GM12878 (cell line): ENCODE results near the gene TRIM8. TPM values are rescaled to one million over a fixed set of nuclear protein-coding genes. Genes with fewer than 3 reads are reported as not detected.

Experiments used
- ATAC-seq: fragments of 200-7000 bp; cut with Tn5 transposase; 3 replicates; pipeline ENCODE4 v1.9.1; 2020; ENCODE audit warnings: mild to moderate bottlenecking, moderate library complexity
- BruUV-seq: library from RNA; stranded (reverse); fragments of 400-500 nt; replicated peaks from 2 replicates; lab custom pipeline; 2021; lab: Mats Ljungman, UMichigan
- CTCF ChIA-PET: fragments of 300-600 bp; sonication (Branson Sonifier 250); formaldehyde crosslinking; extraction: SDS; loops from one replicate; lab custom pipeline; 2021; ENCODE audit warnings: inconsistent platforms; lab: Yijun Ruan, JAX
- POLR2A ChIA-PET: fragments of 350-600 bp; formaldehyde crosslinking; extraction: SDS; loops from one replicate; lab custom pipeline; 2021; ENCODE audit warnings: inconsistent platforms; lab: Charles Lee
- RAD21 ChIA-PET: fragments of 300-600 bp; sonication (Branson Sonifier 250); formaldehyde crosslinking; loops from one replicate; lab custom pipeline; 2023; ENCODE audit warnings: antibody characterized with exemption; ENCODE audit not compliant: unreplicated experiment; lab: Charles Lee
- SMC1A ChIA-PET: fragments of 300-600 bp; sonication (Branson Sonifier 250); formaldehyde crosslinking; loops from one replicate; lab custom pipeline; 2023; ENCODE audit not compliant: unreplicated experiment, uncharacterized antibody; lab: Charles Lee
- DNase-seq: peaks from one replicate; pipeline ENCODE4 v3.0.0-alpha.2; 2011; ENCODE audit warnings: low read depth, low spot score
- FAIRE-seq: peaks from 3 replicates; lab custom pipeline; 2011; peaks lifted over from hg19 to GRCh38; lab: Jason Lieb, UNC
- H2AFZ ChIP-seq: 2 replicates; pipeline ENCODE4 v1.6.0; 2011; ENCODE audit warnings: low read depth, low read length, control low read depth; ENCODE audit not compliant: control insufficient read depth
- H3K27ac ChIP-seq: 2 replicates; pipeline ENCODE4 v1.5.1; 2011; ENCODE audit warnings: control low read depth; ENCODE audit not compliant: control insufficient read depth, insufficient read depth
- H3K27me3 ChIP-seq, 2 experiments: replicated peaks in 1 of 2; 2 replicates each; pipeline versions ENCODE4 v1.6.0 to v1.6.1; 2011; ENCODE audit warnings: low read length in 1 of 2; ENCODE audit not compliant: control insufficient read depth in 2 of 2, insufficient read depth in 2 of 2
- H3K36me3 ChIP-seq, 2 experiments: 2 replicates each; pipeline ENCODE4 v1.5.1; 2011; ENCODE audit warnings: low read length in 1 of 2; ENCODE audit not compliant: control insufficient read depth in 2 of 2, insufficient read depth in 2 of 2
- H3K4me1 ChIP-seq: 2 replicates; pipeline ENCODE4 v1.6.1; 2011; ENCODE audit warnings: mild to moderate bottlenecking, low read length, moderate library complexity, mixed read lengths; ENCODE audit not compliant: control insufficient read depth, insufficient read depth
- H3K4me2 ChIP-seq: 2 replicates; pipeline ENCODE4 v1.6.0; 2011; ENCODE audit warnings: control low read depth; ENCODE audit not compliant: control insufficient read depth, insufficient read depth
- H3K4me3 ChIP-seq: fragments of 200-600 bp; sonication (generic); 2 replicates; pipeline ENCODE4 v1.5.1; 2016
- H3K79me2 ChIP-seq: 2 replicates; pipeline ENCODE4 v1.6.0; 2011; ENCODE audit warnings: low read length; ENCODE audit not compliant: control insufficient read depth, insufficient read depth
- H3K9ac ChIP-seq: 2 replicates; pipeline ENCODE4 v1.8.0; 2011; ENCODE audit warnings: low read length, control low read depth, mixed read lengths; ENCODE audit not compliant: control insufficient read depth, insufficient read depth
- H3K9me3 ChIP-seq: replicated peaks from 3 replicates; pipeline ENCODE4 v1.5.1; 2011; ENCODE audit warnings: mild to moderate bottlenecking, low read length; ENCODE audit not compliant: control insufficient read depth, insufficient read depth
- H4K20me1 ChIP-seq: 2 replicates; pipeline ENCODE4 v1.6.0; 2011; ENCODE audit not compliant: control insufficient read depth, insufficient read depth
- CEBPZ ChIP-seq: fragments of 150-350 bp; IDR thresholded peaks from 2 replicates; pipeline ENCODE4 v1.6.1; 2016; ENCODE audit warnings: low read depth, low read length
- MEF2A ChIP-seq: IDR thresholded peaks from 2 replicates; pipeline ENCODE4 v1.6.1; 2011; ENCODE audit warnings: low read depth, mild to moderate bottlenecking, low read length, moderate library complexity; ENCODE audit not compliant: insufficient read depth
- NBN ChIP-seq: fragments of 450-650 bp; IDR thresholded peaks from 2 replicates; pipeline ENCODE4 v1.6.1; 2016
- PML ChIP-seq: IDR thresholded peaks from 2 replicates; pipeline ENCODE4 v1.6.1; 2012; ENCODE audit warnings: low read length, inconsistent platforms
- POLR2AphosphoS2 ChIP-seq: IDR thresholded peaks from 2 replicates; pipeline ENCODE4 v1.6.1; 2011; ENCODE audit warnings: low read depth, mild to moderate bottlenecking, low read length, improper control_type of control experiment, moderate library complexity
- STAT3 ChIP-seq: IDR thresholded peaks from 2 replicates; pipeline ENCODE4 v1.6.1; 2011; ENCODE audit warnings: low read depth, low read length, improper control_type of control experiment
- SUPT20H ChIP-seq: IDR thresholded peaks from 2 replicates; pipeline ENCODE4 v1.6.1; 2011; ENCODE audit warnings: low read depth, mild to moderate bottlenecking, low read length, moderate library complexity, borderline replicate concordance; ENCODE audit not compliant: control insufficient read depth
- ZNF384 ChIP-seq: IDR thresholded peaks from 2 replicates; pipeline ENCODE4 v1.6.1; 2012; ENCODE audit warnings: low read depth, mild to moderate bottlenecking, low read length, improper control_type of control experiment, borderline replicate concordance
- ZNF622 ChIP-seq: fragments of 450-650 bp; IDR thresholded peaks from 2 replicates; pipeline ENCODE4 v1.6.1; 2017; ENCODE audit warnings: mild to moderate bottlenecking, inconsistent platforms
- WGBS: methylation state at CpG from one replicate; pipeline ENCODE4 v1.1.6; 2016; ENCODE audit warnings: low lambda C conversion rate; ENCODE audit not compliant: insufficient replicate concordance, insufficient coverage; ENCODE audit errors: missing lambda C conversion rate; 5-methylcytosine and 5-hydroxymethylcytosine counted together
- in situ Hi-C: fragments of 300-500 bp; cut with MboI; formaldehyde crosslinking; loops from 9 replicates; pipeline ENCODE4 v1.14.3; 2018; ENCODE audit warnings: mixed read lengths
- intact Hi-C: fragments of 100-400 bp; cut with micrococcal nuclease; formaldehyde crosslinking; loops from one replicate; pipeline ENCODE4 v1.14.2; 2022; ENCODE audit not compliant: unreplicated experiment
- polyA plus RNA-seq, 11 experiments: library from polyadenylated mRNA; depleted of rRNA in 4 of 11; unstranded in 6 of 11; stranded (reverse) in 5 of 11; fragments of >200 nt; fragmentation: Nextera tagmentation in 4 of 11; fragmentation: Illumina TruSeq in 1 of 11; extraction: Ambion mirVana in 4 of 11; extraction: Trizol in 1 of 11; gene quantifications; 1 replicate in 1 of 11; 2 replicates in 10 of 11; pipeline versions ENCODE4 v1.2.1 to v1.2.3, GENCODE V29; 2011 to 2016; ENCODE audit warnings: inconsistent platforms in 2 of 11, missing spikeins in 2 of 11, low read depth in 1 of 11
- total RNA-seq, 4 experiments: library from RNA; depleted of rRNA in 3 of 4; stranded (reverse); fragments of >200 nt in 3 of 4; fragmentation: Illumina TruSeq in 1 of 4; extraction: Trizol in 1 of 4; gene quantifications; 2 replicates each; pipeline versions ENCODE4 v1.2.1 to v1.2.3, GENCODE V29; 2013 to 2021
- TF ChIP-seq, protein P1 (sequence below): fragments of 450-650 bp; IDR thresholded peaks from 2 replicates; pipeline ENCODE4 v1.6.1; 2017; ENCODE audit warnings: mild to moderate bottlenecking, low read depth, inconsistent platforms; ENCODE audit not compliant: poor library complexity, severe bottlenecking

The TRIM8 gene
- total and polyA plus RNA-seq, 10 of the 15 experiments (the other 5 are each of a cell fraction or from before 2014, with no cell fraction given), result 7.9 to 53.2 (median 24.6) TPM

DNA sequence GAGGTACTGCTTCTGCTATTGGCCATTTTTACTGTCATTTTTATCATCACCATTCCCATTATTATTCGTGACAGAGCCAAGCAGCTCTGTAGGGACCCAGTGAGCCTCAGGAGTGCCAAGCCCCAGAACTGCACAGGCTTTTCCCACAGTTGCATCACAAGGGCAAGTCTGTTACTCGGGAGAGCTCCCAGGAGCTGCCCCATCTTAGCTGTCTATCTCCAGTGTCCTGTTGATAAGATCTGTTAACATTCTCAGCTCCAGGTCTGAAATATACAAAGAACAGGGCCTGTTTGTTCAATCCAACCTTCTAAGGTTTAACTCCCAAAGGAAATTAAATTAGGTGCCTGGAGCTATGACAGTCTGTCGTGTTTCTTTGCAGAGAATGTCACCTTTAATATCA, 20.2 kb upstream of the TRIM8 start:
- FAIRE-seq, result no peak
- ChIA-PET SMC1A (interaction anchor here (1.0 kb wide), 1 partner anchor 9 kb away, joined by 4 read pairs; no protein-coding TSS in a partner anchor), CTCF (interaction anchor here (0.9 kb wide), 1 partner anchor 118 kb away, joined by 3 read pairs; no protein-coding TSS in a partner anchor), RAD21 (no interaction called here), POLR2A (no interaction called here)
- no peak for ATAC-seq
- H3K79me2 ChIP-seq, result no peaks in the 10 kb centered on the region
- no TSS peak for BruUV-seq
- no peaks in the 10 kb centered on the region for H3K4me1 ChIP-seq
- H3K9me3 ChIP-seq, result no peaks in the 10 kb centered on the region
- H3K27me3 ChIP-seq, result no peaks in the 10 kb centered on the region
- H4K20me1 ChIP-seq, result no peaks in the 10 kb centered on the region
- intact Hi-C loops (no loop called here), in situ Hi-C loops (no loop called here)
- H3K4me3 ChIP-seq, result no peak overlapping the region
- no peak overlapping the region for H3K9ac ChIP-seq
- WGBS, result 70% methylated on average over 3 of the region's 3 CpGs
- TF ChIP-seq NBN (no peak), ZNF384 (no peak), CEBPZ (no peak), ZNF622 (no peak), STAT3 (no peak), POLR2AphosphoS2 (no peak), SUPT20H (no peak), MEF2A (no peak), PML (no peak)
- TF ChIP-seq, protein P1, sequence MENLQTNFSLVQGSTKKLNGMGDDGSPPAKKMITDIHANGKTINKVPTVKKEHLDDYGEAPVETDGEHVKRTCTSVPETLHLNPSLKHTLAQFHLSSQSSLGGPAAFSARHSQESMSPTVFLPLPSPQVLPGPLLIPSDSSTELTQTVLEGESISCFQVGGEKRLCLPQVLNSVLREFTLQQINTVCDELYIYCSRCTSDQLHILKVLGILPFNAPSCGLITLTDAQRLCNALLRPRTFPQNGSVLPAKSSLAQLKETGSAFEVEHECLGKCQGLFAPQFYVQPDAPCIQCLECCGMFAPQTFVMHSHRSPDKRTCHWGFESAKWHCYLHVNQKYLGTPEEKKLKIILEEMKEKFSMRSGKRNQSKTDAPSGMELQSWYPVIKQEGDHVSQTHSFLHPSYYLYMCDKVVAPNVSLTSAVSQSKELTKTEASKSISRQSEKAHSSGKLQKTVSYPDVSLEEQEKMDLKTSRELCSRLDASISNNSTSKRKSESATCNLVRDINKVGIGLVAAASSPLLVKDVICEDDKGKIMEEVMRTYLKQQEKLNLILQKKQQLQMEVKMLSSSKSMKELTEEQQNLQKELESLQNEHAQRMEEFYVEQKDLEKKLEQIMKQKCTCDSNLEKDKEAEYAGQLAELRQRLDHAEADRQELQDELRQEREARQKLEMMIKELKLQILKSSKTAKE, result no peak
- H3K27ac ChIP-seq, result no peak overlapping the region
- H2AFZ ChIP-seq, result no peak overlapping the region
- DNase-seq, result no peak
- no peak overlapping the region for H3K4me2 ChIP-seq
- no peaks in the 10 kb centered on the region; a peak in 1 of 4 replicates for H3K36me3 ChIP-seq
